HL-60/S4 (cell line): ENCODE results near the gene PNPLA7.
"Not testable (repeated sequence)": the region's sequence is repeated elsewhere in the genome, so short reads cannot be mapped to it uniquely, and the experiment has no call there.

ENCODE experiments used
- in situ Hi-C: fragments of 300-500 bp; cut with MboI; formaldehyde crosslinking; loops from 2 replicates; pipeline ENCODE4 v1.14.3; 2022; ENCODE audit warnings: low sequenced_read_pairs

The PNPLA7 gene

DNA sequence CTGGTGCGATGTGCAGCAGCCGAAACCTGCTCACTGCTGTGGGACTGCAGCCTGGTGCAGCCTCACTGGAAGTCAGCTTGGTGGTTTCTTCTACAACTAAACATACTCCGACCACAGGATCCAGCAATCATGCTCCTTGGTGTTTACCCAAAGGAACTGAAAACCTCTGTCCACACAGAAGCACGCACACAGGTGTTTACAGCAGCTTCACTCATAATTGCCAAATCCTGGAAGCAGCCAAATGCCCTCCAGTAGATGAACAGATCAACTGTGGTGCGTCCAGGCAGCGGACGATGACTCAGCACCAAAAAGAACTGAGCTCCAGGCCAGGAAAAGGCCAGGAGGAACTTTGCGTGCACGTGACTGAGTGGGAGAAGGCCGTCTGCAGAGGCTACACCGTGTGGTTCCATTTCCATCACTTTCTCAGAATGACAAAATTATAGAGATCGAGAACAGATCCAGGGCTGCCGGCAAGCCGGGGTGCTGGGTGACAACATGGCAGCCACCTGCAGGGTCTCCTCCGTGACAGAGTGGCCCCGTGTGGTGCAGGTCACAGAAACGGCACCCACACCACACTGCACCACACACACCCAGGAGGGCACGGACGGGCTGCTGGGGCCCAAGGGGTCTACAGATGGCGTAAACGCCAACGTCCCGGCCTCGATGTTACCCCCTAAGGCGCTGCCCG, 68.0 kb downstream of the PNPLA7 start:
- in situ Hi-C loops = no loop called here

GRCh38 chr9:137480686-137481683, 69.2 kb downstream of the PNPLA7 start:
- in situ Hi-C loops = no loop called here

DNA sequence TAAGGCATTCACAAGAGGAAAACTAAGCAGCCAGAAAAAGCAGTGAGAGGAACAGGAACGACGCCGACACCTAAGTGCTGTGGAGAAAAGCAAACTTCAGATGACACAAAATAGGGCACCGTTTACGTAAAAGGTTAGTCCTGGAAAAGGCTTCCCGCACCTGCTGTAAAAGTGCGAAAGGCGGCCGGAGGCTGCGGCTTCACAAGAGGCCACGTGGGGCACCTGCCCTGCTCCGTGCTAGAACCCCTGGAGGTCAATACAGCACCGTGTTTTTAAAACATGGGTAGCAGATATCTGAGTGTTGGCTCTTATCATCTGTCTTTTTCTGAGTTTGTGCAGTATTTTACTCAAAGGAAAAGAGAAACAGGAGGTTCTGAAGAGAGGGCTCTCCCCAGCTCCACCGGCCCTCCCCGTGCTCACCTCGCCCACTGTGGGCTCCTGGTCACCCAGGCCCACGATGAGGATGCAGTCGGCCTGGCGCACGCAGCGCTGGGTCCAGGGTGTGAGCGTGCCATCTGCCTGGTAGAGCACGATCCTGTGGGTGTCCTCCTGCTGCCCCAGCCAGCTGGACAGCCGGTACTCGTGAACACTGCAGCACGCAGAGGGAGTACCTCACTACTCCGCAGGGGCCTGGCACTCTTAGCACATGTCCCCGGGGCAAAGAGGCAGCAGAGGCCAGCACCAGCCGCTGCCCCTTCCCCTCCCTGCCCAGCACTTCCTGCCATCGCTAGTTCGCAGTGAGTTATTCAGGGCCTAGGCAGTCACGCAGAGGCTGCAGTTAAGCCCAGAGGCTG, 70.1 kb downstream of the PNPLA7 start:
- in situ Hi-C loops = no loop called here

DNA sequence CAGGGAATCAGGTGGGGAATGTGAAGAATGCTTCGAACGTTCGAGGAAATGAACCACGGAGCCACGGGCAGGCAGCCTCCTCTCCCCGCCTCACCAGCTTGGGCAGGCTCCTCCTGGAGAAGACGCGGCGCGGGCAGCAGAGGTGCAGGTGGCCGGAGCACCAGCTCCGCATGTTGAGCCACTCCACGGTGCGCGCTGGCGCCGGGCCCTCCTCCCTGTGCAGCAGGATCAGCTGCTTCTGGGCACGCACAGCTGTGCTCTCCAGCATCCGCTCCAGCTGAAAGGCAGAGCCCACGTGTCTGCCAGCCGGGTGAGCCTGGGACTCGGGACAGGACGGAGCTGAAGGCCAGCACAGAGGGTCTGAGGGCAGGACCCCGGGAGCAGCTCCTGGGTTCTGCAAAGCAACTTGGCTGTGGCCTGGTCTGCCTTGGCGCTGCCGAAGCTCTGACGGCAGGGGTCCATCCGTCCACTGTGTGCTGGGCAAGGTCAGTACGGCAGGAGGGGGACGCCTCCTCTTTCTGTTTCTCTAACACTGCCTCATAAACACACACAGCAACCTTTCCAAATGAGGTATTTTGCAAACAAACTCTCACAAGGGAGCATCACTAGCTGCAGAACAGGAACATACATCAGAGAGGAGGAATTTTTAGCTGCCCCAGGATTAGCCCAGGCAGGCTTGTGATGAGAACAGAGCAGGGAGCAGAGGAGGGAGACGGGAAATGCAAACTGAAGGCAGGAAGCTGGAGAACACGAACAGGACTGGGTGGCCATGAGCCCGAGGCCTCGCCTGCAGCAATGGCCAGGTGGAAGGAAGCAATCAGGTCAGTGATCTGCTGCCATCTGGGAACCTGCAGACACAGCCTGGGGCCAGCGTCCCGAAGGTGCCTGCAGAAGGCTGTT, 71.0 kb downstream of the PNPLA7 start:
- in situ Hi-C loops = no loop called here

- in situ Hi-C loops = no loop called here
Observed at GRCh38 chr9:137478613-137478961, 71.6 kb downstream of the PNPLA7 start.

- in situ Hi-C loops = no loop called here
Observed at GRCh38 chr9:137477778-137478612, 72.2 kb downstream of the PNPLA7 start.

GRCh38 chr9:137476856-137477255, 73.3 kb downstream of the PNPLA7 start:
- in situ Hi-C loops = no loop called here

DNA sequence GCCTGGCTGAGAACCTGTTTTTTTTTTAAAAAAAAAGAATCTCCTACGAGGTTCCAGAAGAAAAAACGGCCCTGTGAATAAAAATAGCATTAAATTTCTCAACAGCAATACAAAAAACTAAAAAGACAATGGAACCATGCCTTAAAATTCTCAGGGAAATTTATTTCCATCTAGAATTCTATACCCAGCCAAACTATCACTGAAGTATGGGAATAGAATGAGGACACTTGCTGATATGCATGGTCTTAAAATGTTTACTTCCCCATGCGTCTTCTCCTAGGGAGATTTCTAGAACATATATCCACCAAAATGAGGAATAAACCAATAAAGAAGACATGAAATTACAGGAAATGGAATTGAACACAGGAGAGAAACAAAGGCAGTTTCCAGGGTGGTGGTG, 74.5 kb downstream of the PNPLA7 start:
- in situ Hi-C loops = no loop called here

- in situ Hi-C loops = no loop called here
Observed at GRCh38 chr9:137474271-137474670, 75.9 kb downstream of the PNPLA7 start.

GRCh38 chr9:137470785-137471184, 79.4 kb downstream of the PNPLA7 start:
- in situ Hi-C loops = no loop called here

GRCh38 chr9:137467896-137468295, 82.3 kb downstream of the PNPLA7 start:
- in situ Hi-C loops = no loop called here

GRCh38 chr9:137467161-137467581, 83.0 kb downstream of the PNPLA7 start:
- in situ Hi-C loops = no loop called here

DNA sequence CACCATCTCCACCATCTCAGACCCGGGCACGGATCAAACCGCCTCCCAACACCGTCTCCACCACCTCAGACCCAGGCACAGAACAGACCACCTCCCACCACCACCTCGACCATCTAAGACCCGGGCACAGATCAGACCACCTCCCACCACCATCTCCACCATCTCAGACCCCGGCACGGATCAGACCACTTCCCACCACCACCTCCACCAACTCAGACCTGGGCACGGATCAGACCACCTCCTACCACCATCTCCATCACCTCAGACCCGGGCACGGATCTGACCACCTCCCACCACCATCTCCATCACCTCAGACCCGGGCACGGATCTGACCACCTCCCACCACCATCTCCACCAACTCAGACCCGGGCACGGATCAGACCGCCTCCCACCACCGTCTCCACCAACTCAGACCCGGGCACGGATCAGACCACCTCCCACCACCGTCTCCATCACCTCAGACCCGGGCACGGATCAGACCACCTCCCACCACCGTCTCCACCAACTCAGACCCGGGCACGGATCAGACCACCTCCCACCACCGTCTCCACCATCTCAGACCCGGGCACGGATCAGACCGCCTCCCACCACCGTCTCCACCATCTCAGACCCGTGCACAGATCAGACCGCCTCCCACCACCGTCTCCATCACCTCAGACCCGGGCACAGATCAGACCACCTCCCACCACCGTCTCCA, 83.7 kb downstream of the PNPLA7 start:
- in situ Hi-C loops = not testable (repeated sequence)

- in situ Hi-C loops = no loop called here
Observed at GRCh38 chr9:137465720-137466388, 84.3 kb downstream of the PNPLA7 start.

- in situ Hi-C loops = no loop called here
Observed at GRCh38 chr9:137465000-137465719, 85.0 kb downstream of the PNPLA7 start.

- in situ Hi-C loops = no loop called here
Observed at GRCh38 chr9:137464291-137464999, 85.8 kb downstream of the PNPLA7 start.

GRCh38 chr9:137463931-137464290, 86.3 kb downstream of the PNPLA7 start:
- in situ Hi-C loops = no loop called here
